ENCODE measurements around the gene SLC25A12.

Gene SLC25A12

DNA sequence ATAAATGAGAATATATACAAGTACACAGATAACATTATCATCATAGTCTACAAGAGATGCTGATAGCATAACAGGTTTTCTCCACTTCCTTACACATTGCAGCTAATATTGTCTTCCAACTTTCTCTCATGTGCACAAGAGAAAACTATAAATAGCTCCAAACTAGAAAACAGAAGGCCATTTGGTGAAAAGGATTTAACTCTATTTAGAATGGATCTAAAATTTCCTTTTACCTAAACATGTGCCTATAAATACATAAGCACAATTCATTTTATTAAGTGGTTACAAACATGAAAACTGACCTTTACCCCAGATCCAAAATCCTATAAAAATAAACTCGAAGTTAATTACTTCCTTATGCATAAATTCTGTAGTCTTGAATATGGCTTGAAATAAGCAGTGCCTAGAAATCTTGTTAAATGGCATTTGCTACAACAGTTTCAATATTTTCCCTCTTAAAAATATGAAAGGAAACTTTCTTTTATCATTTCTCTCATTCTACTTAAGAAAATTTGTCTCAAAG is 41.6 kb downstream of the SLC25A12 start:
- H3K27me3 ChIP-seq (ENCODE audit: insufficient read depth, low read depth, severe bottlenecking), result no peaks in the 10 kb centered on the region
- no peak overlapping the region for H3K27ac ChIP-seq
- TF ChIP-seq, protein P1, sequence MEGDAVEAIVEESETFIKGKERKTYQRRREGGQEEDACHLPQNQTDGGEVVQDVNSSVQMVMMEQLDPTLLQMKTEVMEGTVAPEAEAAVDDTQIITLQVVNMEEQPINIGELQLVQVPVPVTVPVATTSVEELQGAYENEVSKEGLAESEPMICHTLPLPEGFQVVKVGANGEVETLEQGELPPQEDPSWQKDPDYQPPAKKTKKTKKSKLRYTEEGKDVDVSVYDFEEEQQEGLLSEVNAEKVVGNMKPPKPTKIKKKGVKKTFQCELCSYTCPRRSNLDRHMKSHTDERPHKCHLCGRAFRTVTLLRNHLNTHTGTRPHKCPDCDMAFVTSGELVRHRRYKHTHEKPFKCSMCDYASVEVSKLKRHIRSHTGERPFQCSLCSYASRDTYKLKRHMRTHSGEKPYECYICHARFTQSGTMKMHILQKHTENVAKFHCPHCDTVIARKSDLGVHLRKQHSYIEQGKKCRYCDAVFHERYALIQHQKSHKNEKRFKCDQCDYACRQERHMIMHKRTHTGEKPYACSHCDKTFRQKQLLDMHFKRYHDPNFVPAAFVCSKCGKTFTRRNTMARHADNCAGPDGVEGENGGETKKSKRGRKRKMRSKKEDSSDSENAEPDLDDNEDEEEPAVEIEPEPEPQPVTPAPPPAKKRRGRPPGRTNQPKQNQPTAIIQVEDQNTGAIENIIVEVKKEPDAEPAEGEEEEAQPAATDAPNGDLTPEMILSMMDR (IDR thresholded peaks at IDR 0.05; ENCODE audit: low read depth, low read length), result no peak
- H3K4me3 ChIP-seq (ENCODE audit: low read depth, low read length), result no peak overlapping the region
- H3K36me3 ChIP-seq, result peaks cover 15% of the 10 kb centered on the region
- DNase-seq, result no peak
- H3K9me3 ChIP-seq (ENCODE audit: severe bottlenecking), result no peaks in the 10 kb centered on the region

DNA sequence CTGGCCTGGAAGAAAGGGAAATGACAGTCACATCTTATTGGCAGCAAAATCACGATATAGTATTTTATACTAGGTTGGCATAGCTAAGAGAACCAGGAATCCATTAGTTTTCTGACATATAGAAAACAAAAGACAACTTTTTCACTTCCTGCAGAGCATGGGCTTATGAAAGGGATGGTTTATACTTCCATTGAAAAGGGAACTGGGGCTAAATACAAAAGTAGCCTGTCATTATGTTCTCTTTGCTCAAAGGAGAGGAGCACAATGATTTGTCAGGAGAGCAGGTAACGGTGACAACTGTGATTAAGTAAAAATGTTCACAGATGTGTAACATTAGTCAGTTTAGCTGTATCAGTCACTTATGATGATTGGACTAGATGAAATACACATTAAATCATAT is 46.4 kb downstream of the SLC25A12 start:
- no peak overlapping the region for H3K27ac ChIP-seq
- no peak overlapping the region for H3K4me3 ChIP-seq (ENCODE audit: low read depth, low read length)
- DNase-seq, result no peak
- no peaks in the 10 kb centered on the region for H3K27me3 ChIP-seq (ENCODE audit: insufficient read depth, low read depth, severe bottlenecking)
- TF ChIP-seq, protein P1 (IDR thresholded peaks at IDR 0.05; ENCODE audit: low read depth, low read length), result no peak
- no peaks in the 10 kb centered on the region for H3K9me3 ChIP-seq (ENCODE audit: severe bottlenecking)
- peaks cover 11% of the 10 kb centered on the region for H3K36me3 ChIP-seq

DNA sequence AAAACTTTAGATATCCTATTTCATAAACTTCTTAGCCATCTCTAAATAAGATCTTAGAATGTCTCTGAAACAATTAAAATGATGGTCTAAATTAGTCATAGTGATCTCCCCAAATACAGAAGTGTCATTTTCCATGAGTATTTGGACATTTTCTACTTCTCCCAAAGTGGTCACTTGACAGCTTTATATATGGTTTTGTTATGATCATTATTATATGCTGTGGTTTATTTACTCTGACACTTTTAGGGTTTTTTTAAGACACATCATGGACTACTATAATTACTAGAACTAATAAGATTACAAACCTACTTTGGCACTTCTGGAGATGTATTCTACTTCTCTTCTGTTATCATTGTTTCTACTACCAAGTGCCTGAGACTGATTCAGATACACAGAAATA is 47.1 kb downstream of the SLC25A12 start:
- H3K27me3 ChIP-seq (ENCODE audit: insufficient read depth, low read depth, severe bottlenecking), result no peaks in the 10 kb centered on the region
- TF ChIP-seq, protein P1 (IDR thresholded peaks at IDR 0.05; ENCODE audit: low read depth, low read length), result no peak
- no peak overlapping the region for H3K4me3 ChIP-seq (ENCODE audit: low read depth, low read length)
- DNase-seq, result no peak
- no peak overlapping the region for H3K27ac ChIP-seq
- H3K9me3 ChIP-seq (ENCODE audit: severe bottlenecking), result no peaks in the 10 kb centered on the region
- H3K36me3 ChIP-seq, result peaks cover 12% of the 10 kb centered on the region

DNA sequence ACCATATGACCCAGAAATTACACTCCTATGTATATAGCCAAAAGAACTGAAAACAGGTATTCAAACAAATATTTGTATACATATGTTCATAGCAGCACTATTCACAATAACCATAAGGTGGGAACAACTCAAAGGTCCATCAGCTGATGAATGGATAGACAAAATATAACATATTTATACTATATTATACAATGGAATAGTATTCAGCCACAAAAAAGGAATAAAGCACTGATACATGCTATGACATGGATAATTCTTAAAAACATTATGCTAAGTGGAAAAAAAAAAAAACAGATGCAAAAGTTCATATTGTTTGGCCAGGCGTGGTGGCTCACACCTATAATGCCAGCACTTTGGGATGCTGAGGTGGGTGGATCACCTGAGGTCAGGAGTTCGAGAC is 52.0 kb downstream of the SLC25A12 start:
- Histone ChIP-seq H3K36me3 (peaks cover 12% of the 10 kb centered on the region), H3K27me3 (ENCODE audit: insufficient read depth, low read depth, severe bottlenecking) (no peaks in the 10 kb centered on the region), H3K9me3 (ENCODE audit: severe bottlenecking) (no peaks in the 10 kb centered on the region), H3K4me3 (ENCODE audit: low read depth, low read length) (no peak overlapping the region), H3K27ac (no peak overlapping the region)
- TF ChIP-seq, protein P1 (IDR thresholded peaks at IDR 0.05; ENCODE audit: low read depth, low read length), result no peak
- DNase-seq, result no peak

DNA sequence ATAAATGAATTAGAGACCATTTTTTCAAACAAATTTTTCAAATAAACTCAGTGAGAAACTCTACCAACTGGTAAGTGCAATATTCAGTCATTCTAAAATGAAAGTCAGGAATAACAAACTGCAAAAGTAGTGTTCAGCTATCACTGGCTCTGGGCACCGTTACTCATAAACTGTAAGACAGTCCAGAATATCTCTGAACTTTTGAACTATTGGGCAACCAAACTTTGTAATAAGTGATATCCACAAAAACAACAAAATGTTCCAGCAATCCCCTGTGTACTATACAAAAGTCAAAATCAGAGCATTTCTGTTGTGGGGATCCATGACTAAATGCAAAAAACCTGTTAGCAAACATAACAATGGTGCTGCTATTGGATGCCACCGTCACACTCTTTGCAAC is 56.3 kb downstream of the SLC25A12 start:
- Histone ChIP-seq H3K27ac (no peak overlapping the region), H3K36me3 (peaks cover 33% of the 10 kb centered on the region), H3K9me3 (ENCODE audit: severe bottlenecking) (no peaks in the 10 kb centered on the region), H3K27me3 (ENCODE audit: insufficient read depth, low read depth, severe bottlenecking) (no peaks in the 10 kb centered on the region), H3K4me3 (ENCODE audit: low read depth, low read length) (no peak overlapping the region)
- TF ChIP-seq, protein P1 (IDR thresholded peaks at IDR 0.05; ENCODE audit: low read depth, low read length), result no peak
- DNase-seq, result no peak
